Measurements from ENCODE around the gene FLNA.

- no peak for TF ChIP-seq CTCF (conservative IDR thresholded peaks at IDR 0.05)
- TF ChIP-seq EZH2 (IDR thresholded peaks at IDR 0.05; ENCODE audit: low read depth): no peak
Measured at GRCh38 chrX:154380153-154380552, 5.7 kb upstream of the FLNA start.

Measured in PC-9 (cell line).